Measurements from ENCODE around the gene PLA2G2C.

Gene PLA2G2C

DNA sequence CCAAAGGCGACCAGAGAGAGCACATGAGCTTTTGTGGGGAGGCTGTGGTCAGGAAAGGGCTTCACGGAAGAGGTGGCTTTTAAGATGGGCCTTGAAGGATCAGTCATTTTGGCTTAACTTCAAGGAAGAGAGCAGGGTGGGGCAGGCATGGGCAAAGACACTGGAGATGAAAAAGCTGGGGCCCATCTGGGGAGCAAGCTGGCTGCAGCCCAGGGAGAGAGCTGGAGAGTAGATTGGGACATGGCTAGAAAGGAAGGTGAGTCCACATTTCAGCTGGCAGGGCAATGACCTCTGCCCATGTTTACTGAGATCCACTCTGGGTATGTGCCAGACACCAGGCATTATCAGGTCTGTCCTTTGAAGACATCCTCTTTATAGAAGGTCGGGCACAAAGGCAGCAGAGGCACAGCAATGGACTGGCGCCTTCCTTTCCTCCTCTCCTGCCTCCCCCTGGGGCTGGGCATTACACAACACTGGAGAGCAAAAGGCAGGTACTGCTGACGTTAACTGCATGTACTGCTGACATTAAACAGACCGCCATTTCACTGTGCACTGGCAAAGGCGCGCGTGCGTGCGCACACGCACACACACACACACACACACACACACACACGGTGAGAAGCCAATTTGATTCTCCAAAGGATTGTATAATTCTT is 2.6 kb downstream of the PLA2G2C start:
- no peaks in the 10 kb centered on the region for H3K27me3 ChIP-seq (ENCODE audit: insufficient read depth, poor library complexity, severe bottlenecking)
- no peak for TF ChIP-seq GABPA (IDR thresholded peaks at IDR 0.05; ENCODE audit: low read depth)
- TF ChIP-seq, protein P1, sequence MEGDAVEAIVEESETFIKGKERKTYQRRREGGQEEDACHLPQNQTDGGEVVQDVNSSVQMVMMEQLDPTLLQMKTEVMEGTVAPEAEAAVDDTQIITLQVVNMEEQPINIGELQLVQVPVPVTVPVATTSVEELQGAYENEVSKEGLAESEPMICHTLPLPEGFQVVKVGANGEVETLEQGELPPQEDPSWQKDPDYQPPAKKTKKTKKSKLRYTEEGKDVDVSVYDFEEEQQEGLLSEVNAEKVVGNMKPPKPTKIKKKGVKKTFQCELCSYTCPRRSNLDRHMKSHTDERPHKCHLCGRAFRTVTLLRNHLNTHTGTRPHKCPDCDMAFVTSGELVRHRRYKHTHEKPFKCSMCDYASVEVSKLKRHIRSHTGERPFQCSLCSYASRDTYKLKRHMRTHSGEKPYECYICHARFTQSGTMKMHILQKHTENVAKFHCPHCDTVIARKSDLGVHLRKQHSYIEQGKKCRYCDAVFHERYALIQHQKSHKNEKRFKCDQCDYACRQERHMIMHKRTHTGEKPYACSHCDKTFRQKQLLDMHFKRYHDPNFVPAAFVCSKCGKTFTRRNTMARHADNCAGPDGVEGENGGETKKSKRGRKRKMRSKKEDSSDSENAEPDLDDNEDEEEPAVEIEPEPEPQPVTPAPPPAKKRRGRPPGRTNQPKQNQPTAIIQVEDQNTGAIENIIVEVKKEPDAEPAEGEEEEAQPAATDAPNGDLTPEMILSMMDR (IDR thresholded peaks at IDR 0.05; ENCODE audit: insufficient read depth, low read length) = no peak
- TF ChIP-seq, protein P2, sequence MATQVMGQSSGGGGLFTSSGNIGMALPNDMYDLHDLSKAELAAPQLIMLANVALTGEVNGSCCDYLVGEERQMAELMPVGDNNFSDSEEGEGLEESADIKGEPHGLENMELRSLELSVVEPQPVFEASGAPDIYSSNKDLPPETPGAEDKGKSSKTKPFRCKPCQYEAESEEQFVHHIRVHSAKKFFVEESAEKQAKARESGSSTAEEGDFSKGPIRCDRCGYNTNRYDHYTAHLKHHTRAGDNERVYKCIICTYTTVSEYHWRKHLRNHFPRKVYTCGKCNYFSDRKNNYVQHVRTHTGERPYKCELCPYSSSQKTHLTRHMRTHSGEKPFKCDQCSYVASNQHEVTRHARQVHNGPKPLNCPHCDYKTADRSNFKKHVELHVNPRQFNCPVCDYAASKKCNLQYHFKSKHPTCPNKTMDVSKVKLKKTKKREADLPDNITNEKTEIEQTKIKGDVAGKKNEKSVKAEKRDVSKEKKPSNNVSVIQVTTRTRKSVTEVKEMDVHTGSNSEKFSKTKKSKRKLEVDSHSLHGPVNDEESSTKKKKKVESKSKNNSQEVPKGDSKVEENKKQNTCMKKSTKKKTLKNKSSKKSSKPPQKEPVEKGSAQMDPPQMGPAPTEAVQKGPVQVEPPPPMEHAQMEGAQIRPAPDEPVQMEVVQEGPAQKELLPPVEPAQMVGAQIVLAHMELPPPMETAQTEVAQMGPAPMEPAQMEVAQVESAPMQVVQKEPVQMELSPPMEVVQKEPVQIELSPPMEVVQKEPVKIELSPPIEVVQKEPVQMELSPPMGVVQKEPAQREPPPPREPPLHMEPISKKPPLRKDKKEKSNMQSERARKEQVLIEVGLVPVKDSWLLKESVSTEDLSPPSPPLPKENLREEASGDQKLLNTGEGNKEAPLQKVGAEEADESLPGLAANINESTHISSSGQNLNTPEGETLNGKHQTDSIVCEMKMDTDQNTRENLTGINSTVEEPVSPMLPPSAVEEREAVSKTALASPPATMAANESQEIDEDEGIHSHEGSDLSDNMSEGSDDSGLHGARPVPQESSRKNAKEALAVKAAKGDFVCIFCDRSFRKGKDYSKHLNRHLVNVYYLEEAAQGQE (IDR thresholded peaks at IDR 0.05; ENCODE audit: insufficient replicate concordance, low read depth) = no peak
- no peak for TF ChIP-seq POLR2AphosphoS5 (IDR thresholded peaks at IDR 0.05; ENCODE audit: low read depth)
- no peak for TF ChIP-seq SPI1 (IDR thresholded peaks at IDR 0.05; ENCODE audit: borderline replicate concordance, low read depth)
- no peak overlapping the region; the same call in 1 of the 2 replicates for H3K27ac ChIP-seq (replicated peaks)
- no peak overlapping the region for H3K4me3 ChIP-seq (replicated peaks; ENCODE audit: insufficient read depth, low read length)
- DNase-seq (ENCODE audit: low read depth in 1 of 2, low spot score in 1 of 2) = peak in 1 of 2 experiments; percentile 28

DNA sequence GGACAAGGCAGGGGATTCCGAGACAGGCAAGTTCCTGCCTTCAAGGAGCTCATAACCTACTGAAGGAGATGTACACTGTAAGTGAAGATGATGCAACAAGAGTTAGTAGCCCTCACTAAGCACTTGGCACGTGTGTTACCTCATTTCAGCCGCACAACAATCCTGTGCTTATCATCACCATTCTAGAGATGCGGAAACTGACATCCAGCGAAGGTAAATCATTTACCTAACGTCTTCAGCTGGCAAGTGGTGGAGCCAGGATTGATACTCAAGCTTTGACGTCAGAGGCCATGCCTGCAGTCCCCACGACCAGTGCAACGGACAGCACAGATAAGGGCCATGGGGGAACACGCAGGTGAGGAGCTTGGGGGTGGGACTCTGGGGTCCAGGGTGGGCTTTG is 3.3 kb downstream of the PLA2G2C start:
- Histone ChIP-seq H3K27ac (replicated peaks) (no peak overlapping the region), H3K4me3 (replicated peaks; ENCODE audit: insufficient read depth, low read length) (no peak overlapping the region), H3K27me3 (ENCODE audit: insufficient read depth, poor library complexity, severe bottlenecking) (no peaks in the 10 kb centered on the region)
- TF ChIP-seq, protein P2 (IDR thresholded peaks at IDR 0.05; ENCODE audit: insufficient replicate concordance, low read depth) = no peak
- TF ChIP-seq POLR2AphosphoS5 (IDR thresholded peaks at IDR 0.05; ENCODE audit: low read depth) = no peak
- TF ChIP-seq, protein P1 (IDR thresholded peaks at IDR 0.05; ENCODE audit: insufficient read depth, low read length) = no peak
- TF ChIP-seq GABPA (IDR thresholded peaks at IDR 0.05; ENCODE audit: low read depth) = no peak
- no peak for TF ChIP-seq SPI1 (IDR thresholded peaks at IDR 0.05; ENCODE audit: borderline replicate concordance, low read depth)
- no peak for DNase-seq (ENCODE audit: low read depth in 1 of 2, low spot score in 1 of 2)

DNA sequence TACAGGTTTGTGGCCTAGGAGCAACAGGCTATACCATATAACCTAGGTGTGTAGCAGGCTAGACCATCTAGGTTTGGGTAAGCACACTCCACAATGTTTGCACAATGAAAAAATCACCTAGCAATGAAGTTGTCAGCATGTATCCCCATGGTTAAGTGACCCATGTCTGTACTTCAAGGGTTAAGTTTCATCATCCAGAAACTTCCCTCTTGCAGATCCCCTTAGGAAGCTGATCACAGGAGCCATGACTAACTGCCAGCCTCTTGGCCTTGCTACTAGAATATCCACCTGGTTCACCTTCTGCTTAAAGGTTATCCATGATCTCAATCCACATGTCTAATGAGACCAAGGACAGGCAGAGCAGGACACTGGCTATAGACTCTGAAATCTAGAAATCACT is 3.9 kb downstream of the PLA2G2C start:
- Histone ChIP-seq H3K27ac (replicated peaks) (no peak overlapping the region), H3K27me3 (ENCODE audit: insufficient read depth, poor library complexity, severe bottlenecking) (no peaks in the 10 kb centered on the region), H3K4me3 (replicated peaks; ENCODE audit: insufficient read depth, low read length) (no peak overlapping the region)
- no peak for TF ChIP-seq GABPA (IDR thresholded peaks at IDR 0.05; ENCODE audit: low read depth)
- no peak for TF ChIP-seq POLR2AphosphoS5 (IDR thresholded peaks at IDR 0.05; ENCODE audit: low read depth)
- TF ChIP-seq, protein P1 (IDR thresholded peaks at IDR 0.05; ENCODE audit: insufficient read depth, low read length) = no peak
- TF ChIP-seq SPI1 (IDR thresholded peaks at IDR 0.05; ENCODE audit: borderline replicate concordance, low read depth) = no peak
- TF ChIP-seq, protein P2 (IDR thresholded peaks at IDR 0.05; ENCODE audit: insufficient replicate concordance, low read depth) = no peak
- no peak for DNase-seq (ENCODE audit: low read depth in 1 of 2, low spot score in 1 of 2)
